Measurements from ENCODE around the gene SLC26A9. TPM values are rescaled to one million over a fixed set of nuclear protein-coding genes. Genes with fewer than 3 reads are reported as not detected.

Gene SLC26A9
- total RNA-seq, 1 experiment from 2014 or later: 0.15 TPM

DNA sequence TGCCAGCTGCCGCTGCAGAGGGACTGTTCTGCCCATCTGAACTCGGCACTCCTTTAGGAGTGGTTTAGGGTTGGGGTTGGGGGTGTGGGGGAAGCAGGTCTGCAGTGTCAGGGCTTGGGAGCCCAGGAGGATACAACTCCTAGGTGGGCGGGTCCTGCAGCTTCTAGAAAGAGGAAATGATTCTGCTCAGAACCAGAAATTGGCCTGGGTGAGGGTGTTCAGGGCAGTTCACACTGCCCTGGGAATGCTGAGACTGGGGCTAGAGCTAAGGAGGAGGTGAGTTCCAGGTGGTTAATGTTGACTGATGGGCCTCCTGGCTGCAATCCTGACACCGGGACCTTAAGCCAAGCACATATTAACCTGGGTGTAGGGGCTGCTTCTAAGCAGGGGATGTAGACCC, 4.8 kb upstream of the SLC26A9 start:
- no peaks in the 10 kb centered on the region for H3K36me3 Mint-ChIP-seq
- H3K4me3 Mint-ChIP-seq: no peak overlapping the region
- no peak for DNase-seq (ENCODE audit: low spot score)
- TF ChIP-seq ESRRA (CRISPR knock-in tag; IDR thresholded peaks at IDR 0.05; ENCODE audit: borderline replicate concordance): no peak
- TF ChIP-seq, protein P1, sequence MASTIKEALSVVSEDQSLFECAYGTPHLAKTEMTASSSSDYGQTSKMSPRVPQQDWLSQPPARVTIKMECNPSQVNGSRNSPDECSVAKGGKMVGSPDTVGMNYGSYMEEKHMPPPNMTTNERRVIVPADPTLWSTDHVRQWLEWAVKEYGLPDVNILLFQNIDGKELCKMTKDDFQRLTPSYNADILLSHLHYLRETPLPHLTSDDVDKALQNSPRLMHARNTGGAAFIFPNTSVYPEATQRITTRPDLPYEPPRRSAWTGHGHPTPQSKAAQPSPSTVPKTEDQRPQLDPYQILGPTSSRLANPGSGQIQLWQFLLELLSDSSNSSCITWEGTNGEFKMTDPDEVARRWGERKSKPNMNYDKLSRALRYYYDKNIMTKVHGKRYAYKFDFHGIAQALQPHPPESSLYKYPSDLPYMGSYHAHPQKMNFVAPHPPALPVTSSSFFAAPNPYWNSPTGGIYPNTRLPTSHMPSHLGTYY (CRISPR knock-in tag; IDR thresholded peaks at IDR 0.05): no peak
- peaks cover 8% of the 10 kb centered on the region for H3K4me1 Mint-ChIP-seq
- no peaks in the 10 kb centered on the region; the same call in 1 of the 2 replicates for H3K27me3 Mint-ChIP-seq (ENCODE audit: low read depth)
- ChIA-PET CTCF (no interaction called here), POLR2A (no interaction called here)
- H3K9me3 Mint-ChIP-seq: no peaks in the 10 kb centered on the region
- ATAC-seq: no peak
- no peak overlapping the region for H3K27ac Mint-ChIP-seq

DNA sequence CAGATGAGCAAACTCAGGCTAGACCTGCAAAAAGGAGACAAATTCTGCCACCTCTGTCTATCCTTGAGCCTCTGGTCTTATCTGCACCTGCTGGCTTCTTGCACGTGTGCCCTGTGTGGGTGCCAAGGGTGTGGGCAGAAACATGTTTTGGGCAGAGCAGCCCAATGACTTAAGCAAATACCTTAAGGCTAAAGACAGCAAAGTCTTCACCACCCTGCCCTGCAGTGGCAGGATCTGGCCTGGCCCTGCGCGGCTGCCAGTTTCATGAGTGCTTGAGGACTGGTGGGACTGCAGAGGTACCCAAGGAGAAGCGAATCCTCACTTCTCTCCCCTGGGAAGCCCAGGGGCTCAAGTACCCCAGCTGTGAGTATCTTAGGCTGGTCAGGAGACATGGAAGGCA, 3.8 kb upstream of the SLC26A9 start:
- ATAC-seq: no peak
- CTCF ChIA-PET: interaction anchor here (0.8 kb wide), 1 partner anchor 30 kb away, joined by 3 read pairs; no protein-coding TSS in a partner anchor

DNA sequence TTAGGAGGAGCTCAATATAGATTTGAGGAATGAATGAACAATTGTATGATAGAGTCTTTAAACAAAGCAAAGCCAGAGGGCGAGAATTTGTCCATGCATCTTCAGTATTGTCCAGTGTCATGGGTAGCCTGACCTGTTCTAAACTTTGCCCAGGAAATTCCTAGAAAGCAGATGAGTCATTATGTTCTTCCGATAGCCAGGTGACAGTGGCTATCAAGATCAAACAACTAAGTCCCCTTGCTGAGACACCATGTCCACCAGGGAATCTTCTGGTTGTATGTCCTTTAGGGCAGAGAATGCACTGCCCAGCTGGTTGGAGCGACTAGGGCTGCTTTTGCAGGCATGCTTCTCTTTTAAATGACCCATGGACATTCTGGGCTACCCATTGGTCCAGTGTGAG, 1.8 kb upstream of the SLC26A9 start:
- Mint-ChIP-seq H3K36me3 (no peaks in the 10 kb centered on the region), H3K27me3 (ENCODE audit: low read depth) (no peaks in the 10 kb centered on the region; the same call in 1 of the 2 replicates), H3K9me3 (no peaks in the 10 kb centered on the region), H3K4me3 (no peak overlapping the region), H3K27ac (no peak overlapping the region), H3K4me1 (peaks cover 16% of the 10 kb centered on the region)
- no peak for ATAC-seq
- ChIA-PET POLR2A (no interaction called here), CTCF (interaction anchor here (7.0 kb wide), 1 partner anchor 32 kb away, joined by 61 read pairs; no protein-coding TSS in a partner anchor)
- DNase-seq (ENCODE audit: low spot score): no peak
- TF ChIP-seq CREM (CRISPR knock-in tag; IDR thresholded peaks at IDR 0.05): no peak
- TF ChIP-seq, protein P2, sequence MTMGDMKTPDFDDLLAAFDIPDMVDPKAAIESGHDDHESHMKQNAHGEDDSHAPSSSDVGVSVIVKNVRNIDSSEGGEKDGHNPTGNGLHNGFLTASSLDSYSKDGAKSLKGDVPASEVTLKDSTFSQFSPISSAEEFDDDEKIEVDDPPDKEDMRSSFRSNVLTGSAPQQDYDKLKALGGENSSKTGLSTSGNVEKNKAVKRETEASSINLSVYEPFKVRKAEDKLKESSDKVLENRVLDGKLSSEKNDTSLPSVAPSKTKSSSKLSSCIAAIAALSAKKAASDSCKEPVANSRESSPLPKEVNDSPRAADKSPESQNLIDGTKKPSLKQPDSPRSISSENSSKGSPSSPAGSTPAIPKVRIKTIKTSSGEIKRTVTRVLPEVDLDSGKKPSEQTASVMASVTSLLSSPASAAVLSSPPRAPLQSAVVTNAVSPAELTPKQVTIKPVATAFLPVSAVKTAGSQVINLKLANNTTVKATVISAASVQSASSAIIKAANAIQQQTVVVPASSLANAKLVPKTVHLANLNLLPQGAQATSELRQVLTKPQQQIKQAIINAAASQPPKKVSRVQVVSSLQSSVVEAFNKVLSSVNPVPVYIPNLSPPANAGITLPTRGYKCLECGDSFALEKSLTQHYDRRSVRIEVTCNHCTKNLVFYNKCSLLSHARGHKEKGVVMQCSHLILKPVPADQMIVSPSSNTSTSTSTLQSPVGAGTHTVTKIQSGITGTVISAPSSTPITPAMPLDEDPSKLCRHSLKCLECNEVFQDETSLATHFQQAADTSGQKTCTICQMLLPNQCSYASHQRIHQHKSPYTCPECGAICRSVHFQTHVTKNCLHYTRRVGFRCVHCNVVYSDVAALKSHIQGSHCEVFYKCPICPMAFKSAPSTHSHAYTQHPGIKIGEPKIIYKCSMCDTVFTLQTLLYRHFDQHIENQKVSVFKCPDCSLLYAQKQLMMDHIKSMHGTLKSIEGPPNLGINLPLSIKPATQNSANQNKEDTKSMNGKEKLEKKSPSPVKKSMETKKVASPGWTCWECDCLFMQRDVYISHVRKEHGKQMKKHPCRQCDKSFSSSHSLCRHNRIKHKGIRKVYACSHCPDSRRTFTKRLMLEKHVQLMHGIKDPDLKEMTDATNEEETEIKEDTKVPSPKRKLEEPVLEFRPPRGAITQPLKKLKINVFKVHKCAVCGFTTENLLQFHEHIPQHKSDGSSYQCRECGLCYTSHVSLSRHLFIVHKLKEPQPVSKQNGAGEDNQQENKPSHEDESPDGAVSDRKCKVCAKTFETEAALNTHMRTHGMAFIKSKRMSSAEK (CRISPR knock-in tag; IDR thresholded peaks at IDR 0.05; ENCODE audit: borderline replicate concordance): no peak
- TF ChIP-seq SOX15 (CRISPR knock-in tag; IDR thresholded peaks at IDR 0.05): no peak
- TF ChIP-seq, protein P3, sequence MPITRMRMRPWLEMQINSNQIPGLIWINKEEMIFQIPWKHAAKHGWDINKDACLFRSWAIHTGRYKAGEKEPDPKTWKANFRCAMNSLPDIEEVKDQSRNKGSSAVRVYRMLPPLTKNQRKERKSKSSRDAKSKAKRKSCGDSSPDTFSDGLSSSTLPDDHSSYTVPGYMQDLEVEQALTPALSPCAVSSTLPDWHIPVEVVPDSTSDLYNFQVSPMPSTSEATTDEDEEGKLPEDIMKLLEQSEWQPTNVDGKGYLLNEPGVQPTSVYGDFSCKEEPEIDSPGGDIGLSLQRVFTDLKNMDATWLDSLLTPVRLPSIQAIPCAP (CRISPR knock-in tag; IDR thresholded peaks at IDR 0.05): no peak
- no peak for TF ChIP-seq NR1H2 (CRISPR knock-in tag; IDR thresholded peaks at IDR 0.05)
- no peak for TF ChIP-seq ZNF396 (CRISPR knock-in tag; IDR thresholded peaks at IDR 0.05; ENCODE audit: borderline replicate concordance)
- TF ChIP-seq EMX1 (CRISPR knock-in tag; IDR thresholded peaks at IDR 0.05): no peak
- TF ChIP-seq, protein P4, sequence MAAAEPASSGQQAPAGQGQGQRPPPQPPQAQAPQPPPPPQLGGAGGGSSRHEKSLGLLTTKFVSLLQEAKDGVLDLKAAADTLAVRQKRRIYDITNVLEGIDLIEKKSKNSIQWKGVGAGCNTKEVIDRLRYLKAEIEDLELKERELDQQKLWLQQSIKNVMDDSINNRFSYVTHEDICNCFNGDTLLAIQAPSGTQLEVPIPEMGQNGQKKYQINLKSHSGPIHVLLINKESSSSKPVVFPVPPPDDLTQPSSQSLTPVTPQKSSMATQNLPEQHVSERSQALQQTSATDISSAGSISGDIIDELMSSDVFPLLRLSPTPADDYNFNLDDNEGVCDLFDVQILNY (CRISPR knock-in tag; IDR thresholded peaks at IDR 0.05): no peak
- TF ChIP-seq MYBL2 (CRISPR knock-in tag; IDR thresholded peaks at IDR 0.05): no peak
- TF ChIP-seq, protein P5, sequence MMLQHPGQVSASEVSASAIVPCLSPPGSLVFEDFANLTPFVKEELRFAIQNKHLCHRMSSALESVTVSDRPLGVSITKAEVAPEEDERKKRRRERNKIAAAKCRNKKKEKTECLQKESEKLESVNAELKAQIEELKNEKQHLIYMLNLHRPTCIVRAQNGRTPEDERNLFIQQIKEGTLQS (CRISPR knock-in tag; conservative IDR thresholded peaks at IDR 0.05): no peak
- TF ChIP-seq MXD4 (CRISPR knock-in tag; IDR thresholded peaks at IDR 0.05; ENCODE audit: borderline replicate concordance): no peak
- TF ChIP-seq, protein P6, sequence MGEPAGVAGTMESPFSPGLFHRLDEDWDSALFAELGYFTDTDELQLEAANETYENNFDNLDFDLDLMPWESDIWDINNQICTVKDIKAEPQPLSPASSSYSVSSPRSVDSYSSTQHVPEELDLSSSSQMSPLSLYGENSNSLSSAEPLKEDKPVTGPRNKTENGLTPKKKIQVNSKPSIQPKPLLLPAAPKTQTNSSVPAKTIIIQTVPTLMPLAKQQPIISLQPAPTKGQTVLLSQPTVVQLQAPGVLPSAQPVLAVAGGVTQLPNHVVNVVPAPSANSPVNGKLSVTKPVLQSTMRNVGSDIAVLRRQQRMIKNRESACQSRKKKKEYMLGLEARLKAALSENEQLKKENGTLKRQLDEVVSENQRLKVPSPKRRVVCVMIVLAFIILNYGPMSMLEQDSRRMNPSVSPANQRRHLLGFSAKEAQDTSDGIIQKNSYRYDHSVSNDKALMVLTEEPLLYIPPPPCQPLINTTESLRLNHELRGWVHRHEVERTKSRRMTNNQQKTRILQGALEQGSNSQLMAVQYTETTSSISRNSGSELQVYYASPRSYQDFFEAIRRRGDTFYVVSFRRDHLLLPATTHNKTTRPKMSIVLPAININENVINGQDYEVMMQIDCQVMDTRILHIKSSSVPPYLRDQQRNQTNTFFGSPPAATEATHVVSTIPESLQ (CRISPR knock-in tag; IDR thresholded peaks at IDR 0.05): no peak
- TF ChIP-seq, protein P7, sequence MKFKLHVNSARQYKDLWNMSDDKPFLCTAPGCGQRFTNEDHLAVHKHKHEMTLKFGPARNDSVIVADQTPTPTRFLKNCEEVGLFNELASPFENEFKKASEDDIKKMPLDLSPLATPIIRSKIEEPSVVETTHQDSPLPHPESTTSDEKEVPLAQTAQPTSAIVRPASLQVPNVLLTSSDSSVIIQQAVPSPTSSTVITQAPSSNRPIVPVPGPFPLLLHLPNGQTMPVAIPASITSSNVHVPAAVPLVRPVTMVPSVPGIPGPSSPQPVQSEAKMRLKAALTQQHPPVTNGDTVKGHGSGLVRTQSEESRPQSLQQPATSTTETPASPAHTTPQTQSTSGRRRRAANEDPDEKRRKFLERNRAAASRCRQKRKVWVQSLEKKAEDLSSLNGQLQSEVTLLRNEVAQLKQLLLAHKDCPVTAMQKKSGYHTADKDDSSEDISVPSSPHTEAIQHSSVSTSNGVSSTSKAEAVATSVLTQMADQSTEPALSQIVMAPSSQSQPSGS (CRISPR knock-in tag; IDR thresholded peaks at IDR 0.05; ENCODE audit: borderline replicate concordance, low read depth): no peak
- TF ChIP-seq ZBTB21 (CRISPR knock-in tag; IDR thresholded peaks at IDR 0.05; ENCODE audit: borderline replicate concordance): no peak

More for the DNA sequence above, 3.8 kb upstream of the SLC26A9 start:
- Mint-ChIP-seq H3K36me3 (no peaks in the 10 kb centered on the region), H3K27me3 (ENCODE audit: low read depth) (no peaks in the 10 kb centered on the region; the same call in 1 of the 2 replicates), H3K27ac (no peak overlapping the region), H3K4me1 (0 out of 2 replicates have a peak, but pooled peaks cover 3% of the 10 kb centered on the region), H3K9me3 (no peaks in the 10 kb centered on the region), H3K4me3 (no peak overlapping the region)
- POLR2A ChIA-PET: no interaction called here
- TF ChIP-seq NR1H2 (CRISPR knock-in tag; IDR thresholded peaks at IDR 0.05) (no peak), TEAD1 (CRISPR knock-in tag; IDR thresholded peaks at IDR 0.05) (no peak), SMAD3 (CRISPR knock-in tag; IDR thresholded peaks at IDR 0.05; ENCODE audit: borderline replicate concordance) (no peak), ESRRA (CRISPR knock-in tag; IDR thresholded peaks at IDR 0.05; ENCODE audit: borderline replicate concordance) (no peak), HMGA2 (CRISPR knock-in tag; IDR thresholded peaks at IDR 0.05) (no peak), IRF2 (CRISPR knock-in tag; IDR thresholded peaks at IDR 0.05; ENCODE audit: borderline replicate concordance, low read depth) (no peak), CREM (CRISPR knock-in tag; IDR thresholded peaks at IDR 0.05) (no peak), EMX1 (CRISPR knock-in tag; IDR thresholded peaks at IDR 0.05) (no peak), ZNF396 (CRISPR knock-in tag; IDR thresholded peaks at IDR 0.05; ENCODE audit: borderline replicate concordance) (no peak), NR3C1 (CRISPR knock-in tag; conservative IDR thresholded peaks at IDR 0.05; ENCODE audit: low read depth) (no peak)
- no peak for DNase-seq (ENCODE audit: low spot score)
